WTC11 (cell line): Measurements from ENCODE around the gene WNK2. TPM values are rescaled to one million over a fixed set of nuclear protein-coding genes. Genes with fewer than 3 reads are reported as not detected.

ENCODE experiments used
- ATAC-seq: fragments of 200-7000 bp; cut with Tn5 transposase; 2 replicates; pipeline ENCODE4 v1.10.0; 2021; ENCODE audit warnings: mild to moderate bottlenecking, moderate library complexity
- CTCF ChIA-PET: fragments of 300-600 bp; sonication (Branson Sonifier 250); formaldehyde crosslinking; loops from one replicate; lab custom pipeline; 2021; ENCODE audit warnings: antibody characterized with exemption; lab: Charles Lee
- POLR2A ChIA-PET: fragments of 350-600 bp; sonication (Branson Sonifier 250); formaldehyde crosslinking; loops from one replicate; lab custom pipeline; 2021; ENCODE audit warnings: antibody characterized with exemption; lab: Charles Lee
- DNase-seq: peaks from one replicate; pipeline ENCODE4 v3.0.0; 2021; ENCODE audit warnings: low spot score
- H3K27ac Mint-ChIP-seq: 2 replicates; pipeline ENCODE4 v1.8.0; 2021; ENCODE audit warnings: mixed read lengths
- H3K27me3 Mint-ChIP-seq: 2 replicates; pipeline ENCODE4 v1.8.0; 2021; ENCODE audit warnings: low read depth, mild to moderate bottlenecking, moderate library complexity, mixed read lengths
- H3K36me3 Mint-ChIP-seq: 2 replicates; pipeline ENCODE4 v1.8.0; 2021; ENCODE audit warnings: mixed read lengths
- H3K4me1 Mint-ChIP-seq: 2 replicates; pipeline ENCODE4 v1.8.0; 2022; ENCODE audit warnings: mixed read lengths
- H3K4me3 Mint-ChIP-seq: 2 replicates; pipeline ENCODE4 v1.8.0; 2021; ENCODE audit warnings: mild to moderate bottlenecking, moderate library complexity, mixed read lengths
- H3K9me3 Mint-ChIP-seq: 2 replicates; pipeline ENCODE4 v1.8.0; 2021; ENCODE audit warnings: mixed read lengths
- ELF4 ChIP-seq: sonication (generic); formaldehyde crosslinking; IDR thresholded peaks from 2 replicates; pipeline ENCODE4 v1.8.1; 2022; ENCODE audit warnings: low read depth, mild to moderate bottlenecking, moderate library complexity, missing genetic modification reagents
- FOXJ3 ChIP-seq: sonication (generic); formaldehyde crosslinking; IDR thresholded peaks from 2 replicates; pipeline ENCODE4 v1.9.0; 2021; ENCODE audit warnings: missing genetic modification reagents, mild to moderate bottlenecking, borderline replicate concordance
- MXD4 ChIP-seq: fragments of 250-450 bp; sonication (Bioruptor Pico); IDR thresholded peaks from 2 replicates; pipeline ENCODE4 v1.8.0; 2021; ENCODE audit warnings: mild to moderate bottlenecking, moderate library complexity, borderline replicate concordance
- NR3C1 ChIP-seq: sonication (generic); formaldehyde crosslinking; conservative IDR thresholded peaks from 2 replicates; pipeline ENCODE4 v1.8.1; 2023; ENCODE audit warnings: low read depth, mild to moderate bottlenecking, missing genetic modification reagents
- OVOL2 ChIP-seq: fragments of 250-450 bp; sonication (Bioruptor Pico); IDR thresholded peaks from 2 replicates; pipeline ENCODE4 v1.9.0; 2021; ENCODE audit warnings: mild to moderate bottlenecking, borderline replicate concordance
- PRRX2 ChIP-seq: fragments of 250-450 bp; sonication (Bioruptor Pico); IDR thresholded peaks from 2 replicates; pipeline ENCODE4 v1.8.0; 2021; ENCODE audit warnings: mild to moderate bottlenecking
- RELA ChIP-seq: sonication (generic); formaldehyde crosslinking; IDR thresholded peaks from 2 replicates; pipeline ENCODE4 v1.8.1; 2022; ENCODE audit warnings: missing genetic modification reagents, mild to moderate bottlenecking, borderline replicate concordance
- TCF7 ChIP-seq: sonication (generic); formaldehyde crosslinking; IDR thresholded peaks from 2 replicates; pipeline ENCODE4 v1.8.0; 2022; ENCODE audit warnings: mild to moderate bottlenecking, low read depth, missing genetic modification reagents, moderate library complexity
- TEAD1 ChIP-seq: sonication (generic); formaldehyde crosslinking; IDR thresholded peaks from 2 replicates; pipeline ENCODE4 v1.8.0; 2022; ENCODE audit warnings: mild to moderate bottlenecking, missing genetic modification reagents
- TEAD4 ChIP-seq: sonication (generic); formaldehyde crosslinking; IDR thresholded peaks from 2 replicates; pipeline ENCODE4 v1.8.0; 2022; ENCODE audit warnings: mild to moderate bottlenecking, missing genetic modification reagents
- ZNF671 ChIP-seq: fragments of 250-450 bp; sonication (Bioruptor Pico); IDR thresholded peaks from 2 replicates; pipeline ENCODE4 v1.8.0; 2021; ENCODE audit warnings: mild to moderate bottlenecking
- total RNA-seq: library from RNA; stranded (reverse); gene quantifications from 3 replicates; pipeline ENCODE4 v1.2.3, GENCODE V29; 2021
- TF ChIP-seq, protein P1 (sequence below): sonication (generic); formaldehyde crosslinking; IDR thresholded peaks from 2 replicates; pipeline ENCODE4 v1.8.0; 2023; ENCODE audit warnings: mild to moderate bottlenecking, missing genetic modification reagents
- TF ChIP-seq, protein P2 (sequence below): sonication (generic); formaldehyde crosslinking; IDR thresholded peaks from 2 replicates; pipeline ENCODE4 v1.8.1; 2023; ENCODE audit warnings: mild to moderate bottlenecking, missing genetic modification reagents, moderate library complexity
- TF ChIP-seq, protein P3 (sequence below): sonication (generic); formaldehyde crosslinking; IDR thresholded peaks from 2 replicates; pipeline ENCODE4 v1.8.1; 2023; ENCODE audit warnings: mild to moderate bottlenecking, missing genetic modification reagents, moderate library complexity
- TF ChIP-seq, protein P4 (sequence below): fragments of 250-450 bp; sonication (Bioruptor Pico); IDR thresholded peaks from 2 replicates; pipeline ENCODE4 v1.9.0; 2021; ENCODE audit warnings: mild to moderate bottlenecking
- TF ChIP-seq, protein P5 (sequence below): fragments of 200-600 bp; IDR thresholded peaks from 2 replicates; pipeline ENCODE4 v1.8.0; 2022; ENCODE audit warnings: antibody characterized with exemption

Gene WNK2
- total RNA-seq, 1 experiment from 2014 or later = 120 TPM

DNA sequence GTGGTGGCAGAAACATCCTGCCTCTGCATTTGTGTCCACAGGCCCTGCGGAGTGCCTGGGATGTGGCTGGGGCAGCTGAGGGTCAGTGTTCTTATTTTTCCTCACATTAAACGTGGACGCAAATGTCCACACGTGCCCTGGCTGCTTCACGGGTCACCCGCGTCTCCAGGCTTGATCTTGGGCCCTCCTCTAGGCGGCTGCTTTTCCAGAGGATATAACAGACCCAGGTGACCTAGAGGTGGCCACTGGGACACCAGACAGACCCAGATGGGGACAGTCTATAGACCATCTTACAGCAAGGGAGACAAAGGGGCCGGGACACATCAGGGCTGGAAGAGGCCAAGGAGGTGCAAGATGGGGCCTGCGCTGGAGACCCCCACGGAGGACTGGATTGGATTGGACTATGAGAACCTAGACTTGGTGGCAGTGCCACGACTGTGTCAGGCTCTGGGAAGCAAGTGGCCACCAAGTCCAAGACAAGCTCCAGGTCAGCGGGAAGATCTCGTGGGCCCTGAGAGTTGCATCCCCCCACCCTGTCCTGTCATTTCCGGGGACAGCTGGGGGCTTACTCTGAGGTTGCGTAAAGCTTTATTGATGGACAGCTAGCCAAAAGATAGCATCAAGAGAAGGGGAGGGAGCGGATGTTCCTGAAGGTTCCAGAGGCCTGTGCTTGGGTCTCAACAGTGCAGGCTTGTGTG, 6.9 kb downstream of the WNK2 start:
- Mint-ChIP-seq H3K4me1 (peaks cover 80% of the 10 kb centered on the region), H3K27ac (peak overlapping the region; percentile 52; the same call in 1 of the 2 replicates), H3K36me3 (no peaks in the 10 kb centered on the region), H3K4me3 (no peak overlapping the region), H3K27me3 (no peaks in the 10 kb centered on the region; the same call in 1 of the 2 replicates), H3K9me3 (no peaks in the 10 kb centered on the region)
- ChIA-PET CTCF (interaction anchor here (2.0 to 2.9 kb wide), 3 partner anchors 8 to 114 kb away, joined by 6 to 10 read pairs (median 8); no protein-coding TSS in a partner anchor), POLR2A (no interaction called here)
- TF ChIP-seq ELF4 (CRISPR knock-in tag) (no peak), FOXJ3 (no peak), TCF7 (CRISPR knock-in tag) (no peak), ZNF671 (no peak), PRRX2 (CRISPR knock-in tag) (no peak)
- TF ChIP-seq, protein P1, sequence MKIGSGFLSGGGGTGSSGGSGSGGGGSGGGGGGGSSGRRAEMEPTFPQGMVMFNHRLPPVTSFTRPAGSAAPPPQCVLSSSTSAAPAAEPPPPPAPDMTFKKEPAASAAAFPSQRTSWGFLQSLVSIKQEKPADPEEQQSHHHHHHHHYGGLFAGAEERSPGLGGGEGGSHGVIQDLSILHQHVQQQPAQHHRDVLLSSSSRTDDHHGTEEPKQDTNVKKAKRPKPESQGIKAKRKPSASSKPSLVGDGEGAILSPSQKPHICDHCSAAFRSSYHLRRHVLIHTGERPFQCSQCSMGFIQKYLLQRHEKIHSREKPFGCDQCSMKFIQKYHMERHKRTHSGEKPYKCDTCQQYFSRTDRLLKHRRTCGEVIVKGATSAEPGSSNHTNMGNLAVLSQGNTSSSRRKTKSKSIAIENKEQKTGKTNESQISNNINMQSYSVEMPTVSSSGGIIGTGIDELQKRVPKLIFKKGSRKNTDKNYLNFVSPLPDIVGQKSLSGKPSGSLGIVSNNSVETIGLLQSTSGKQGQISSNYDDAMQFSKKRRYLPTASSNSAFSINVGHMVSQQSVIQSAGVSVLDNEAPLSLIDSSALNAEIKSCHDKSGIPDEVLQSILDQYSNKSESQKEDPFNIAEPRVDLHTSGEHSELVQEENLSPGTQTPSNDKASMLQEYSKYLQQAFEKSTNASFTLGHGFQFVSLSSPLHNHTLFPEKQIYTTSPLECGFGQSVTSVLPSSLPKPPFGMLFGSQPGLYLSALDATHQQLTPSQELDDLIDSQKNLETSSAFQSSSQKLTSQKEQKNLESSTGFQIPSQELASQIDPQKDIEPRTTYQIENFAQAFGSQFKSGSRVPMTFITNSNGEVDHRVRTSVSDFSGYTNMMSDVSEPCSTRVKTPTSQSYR = no peak
- TF ChIP-seq, protein P2, sequence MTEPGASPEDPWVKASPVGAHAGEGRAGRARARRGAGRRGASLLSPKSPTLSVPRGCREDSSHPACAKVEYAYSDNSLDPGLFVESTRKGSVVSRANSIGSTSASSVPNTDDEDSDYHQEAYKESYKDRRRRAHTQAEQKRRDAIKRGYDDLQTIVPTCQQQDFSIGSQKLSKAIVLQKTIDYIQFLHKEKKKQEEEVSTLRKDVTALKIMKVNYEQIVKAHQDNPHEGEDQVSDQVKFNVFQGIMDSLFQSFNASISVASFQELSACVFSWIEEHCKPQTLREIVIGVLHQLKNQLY (CRISPR knock-in tag) = no peak
- TF ChIP-seq, protein P3, sequence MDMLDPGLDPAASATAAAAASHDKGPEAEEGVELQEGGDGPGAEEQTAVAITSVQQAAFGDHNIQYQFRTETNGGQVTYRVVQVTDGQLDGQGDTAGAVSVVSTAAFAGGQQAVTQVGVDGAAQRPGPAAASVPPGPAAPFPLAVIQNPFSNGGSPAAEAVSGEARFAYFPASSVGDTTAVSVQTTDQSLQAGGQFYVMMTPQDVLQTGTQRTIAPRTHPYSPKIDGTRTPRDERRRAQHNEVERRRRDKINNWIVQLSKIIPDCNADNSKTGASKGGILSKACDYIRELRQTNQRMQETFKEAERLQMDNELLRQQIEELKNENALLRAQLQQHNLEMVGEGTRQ (CRISPR knock-in tag) = no peak
- TF ChIP-seq, protein P4, sequence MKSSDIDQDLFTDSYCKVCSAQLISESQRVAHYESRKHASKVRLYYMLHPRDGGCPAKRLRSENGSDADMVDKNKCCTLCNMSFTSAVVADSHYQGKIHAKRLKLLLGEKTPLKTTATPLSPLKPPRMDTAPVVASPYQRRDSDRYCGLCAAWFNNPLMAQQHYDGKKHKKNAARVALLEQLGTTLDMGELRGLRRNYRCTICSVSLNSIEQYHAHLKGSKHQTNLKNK = no peak
- DNase-seq (no peak), ATAC-seq (no peak)

DNA sequence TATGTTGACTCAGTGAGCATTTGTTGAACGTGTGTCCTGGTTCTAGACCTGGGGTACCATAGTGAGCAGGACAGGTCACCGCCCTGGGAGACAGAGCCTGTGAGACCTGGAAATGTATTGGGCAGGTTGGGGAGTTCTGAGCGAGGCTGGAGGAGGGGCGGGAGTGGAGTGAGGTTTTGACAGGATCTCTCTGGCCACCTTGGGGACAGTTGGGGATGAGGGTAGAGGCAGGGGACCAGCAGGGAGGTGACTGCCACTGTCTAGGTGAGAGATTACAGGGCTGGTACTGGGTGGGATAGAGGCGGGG, 7.4 kb downstream of the WNK2 start:
- POLR2A ChIA-PET = no interaction called here
- Mint-ChIP-seq H3K36me3 (no peaks in the 10 kb centered on the region), H3K27ac (peak overlapping the region; percentile 52; the same call in 1 of the 2 replicates), H3K4me3 (no peak overlapping the region), H3K4me1 (peaks cover 76% of the 10 kb centered on the region), H3K9me3 (no peaks in the 10 kb centered on the region), H3K27me3 (no peaks in the 10 kb centered on the region)
- no peak for DNase-seq
- CTCF ChIA-PET = interaction anchor here (5.3 kb wide), 1 partner anchor 37 kb away, joined by 29 read pairs; no protein-coding TSS in a partner anchor
- no peak for ATAC-seq
- TF ChIP-seq RELA (no peak), TEAD4 (CRISPR knock-in tag) (no peak), TEAD1 (no peak), NR3C1 (CRISPR knock-in tag) (no peak), OVOL2 (CRISPR knock-in tag) (no peak), MXD4 (CRISPR knock-in tag) (no peak)
- TF ChIP-seq, protein P5, sequence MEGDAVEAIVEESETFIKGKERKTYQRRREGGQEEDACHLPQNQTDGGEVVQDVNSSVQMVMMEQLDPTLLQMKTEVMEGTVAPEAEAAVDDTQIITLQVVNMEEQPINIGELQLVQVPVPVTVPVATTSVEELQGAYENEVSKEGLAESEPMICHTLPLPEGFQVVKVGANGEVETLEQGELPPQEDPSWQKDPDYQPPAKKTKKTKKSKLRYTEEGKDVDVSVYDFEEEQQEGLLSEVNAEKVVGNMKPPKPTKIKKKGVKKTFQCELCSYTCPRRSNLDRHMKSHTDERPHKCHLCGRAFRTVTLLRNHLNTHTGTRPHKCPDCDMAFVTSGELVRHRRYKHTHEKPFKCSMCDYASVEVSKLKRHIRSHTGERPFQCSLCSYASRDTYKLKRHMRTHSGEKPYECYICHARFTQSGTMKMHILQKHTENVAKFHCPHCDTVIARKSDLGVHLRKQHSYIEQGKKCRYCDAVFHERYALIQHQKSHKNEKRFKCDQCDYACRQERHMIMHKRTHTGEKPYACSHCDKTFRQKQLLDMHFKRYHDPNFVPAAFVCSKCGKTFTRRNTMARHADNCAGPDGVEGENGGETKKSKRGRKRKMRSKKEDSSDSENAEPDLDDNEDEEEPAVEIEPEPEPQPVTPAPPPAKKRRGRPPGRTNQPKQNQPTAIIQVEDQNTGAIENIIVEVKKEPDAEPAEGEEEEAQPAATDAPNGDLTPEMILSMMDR = no peak
